Fibroblast of lung (primary cell): ENCODE measurements around the gene COL27A1.

Experiments used
- CTCF ChIP-seq, 2 donors: IDR thresholded peaks in 1 of 2; conservative IDR thresholded peaks in 1 of 2; 1 replicate in 1 of 2; 2 replicates in 1 of 2; pipeline ENCODE4 v1.5.1; 2011 to 2012; ENCODE audit warnings: low read length in 2 of 2, control low read depth in 1 of 2, inconsistent platforms in 1 of 2, low read depth in 1 of 2, mild to moderate bottlenecking in 1 of 2
- EZH2 ChIP-seq: IDR thresholded peaks from 2 replicates; pipeline ENCODE4 v1.5.1; 2012; ENCODE audit warnings: low read length, control low read depth, mild to moderate bottlenecking; ENCODE audit errors: missing control alignments

DNA sequence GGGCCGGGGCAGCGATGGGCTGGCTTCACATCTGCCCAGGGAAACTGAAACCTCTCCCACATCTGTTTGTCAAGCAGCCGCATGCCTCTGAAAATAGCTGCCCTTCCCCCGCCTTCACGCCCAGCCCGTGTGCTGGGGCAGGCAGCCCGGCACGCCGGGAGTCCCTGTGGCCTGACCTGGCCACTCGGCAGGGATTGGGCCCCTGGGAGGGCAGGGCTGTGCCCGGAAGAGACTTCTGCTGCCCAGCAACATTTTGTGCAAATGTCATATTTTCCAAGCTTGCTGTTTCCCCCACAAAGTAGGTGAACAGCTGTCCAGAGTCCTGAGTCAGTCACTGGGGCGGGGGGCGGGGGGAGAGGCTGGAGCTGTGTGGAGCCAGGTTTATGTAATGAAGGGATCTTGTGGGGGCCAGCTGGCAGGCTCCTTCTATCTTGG lies 8.2 kb downstream of the COL27A1 start:
- no peak for TF ChIP-seq CTCF (conservative IDR thresholded peaks at IDR 0.05 in 1 of 2, IDR thresholded peaks at IDR 0.05 in 1 of 2; ENCODE audit: low read depth in 1 of 2, low read length in 2 of 2)
- no peak for TF ChIP-seq EZH2
